HUES48 (cell line): ENCODE data around the gene PANX2.

Source experiments
- H3K27ac ChIP-seq: one replicate; pipeline ENCODE4 v1.7.0; 2013; ENCODE audit warnings: low read depth, low read length, inconsistent platforms
- H3K27me3 ChIP-seq: 2 replicates; pipeline ENCODE4 v1.6.1; 2013; ENCODE audit warnings: mild to moderate bottlenecking, low read length; ENCODE audit not compliant: control insufficient read depth, insufficient read depth
- H3K36me3 ChIP-seq: 2 replicates; pipeline ENCODE4 v1.6.1; 2013; ENCODE audit warnings: low read length; ENCODE audit not compliant: control insufficient read depth, insufficient read depth
- H3K4me1 ChIP-seq: 2 replicates; pipeline ENCODE4 v1.6.1; 2013; ENCODE audit warnings: mild to moderate bottlenecking, low read length; ENCODE audit not compliant: control insufficient read depth, insufficient read depth
- H3K4me3 ChIP-seq: 2 replicates; pipeline ENCODE4 v1.5.1; 2013; ENCODE audit warnings: mild to moderate bottlenecking, low read depth, low read length
- H3K9ac ChIP-seq: 2 replicates; pipeline ENCODE4 v1.6.1; 2013; ENCODE audit warnings: mild to moderate bottlenecking, low read depth, low read length, moderate library complexity
- H3K9me3 ChIP-seq: 2 replicates; pipeline ENCODE4 v1.6.1; 2013; ENCODE audit warnings: low read length; ENCODE audit not compliant: control insufficient read depth, insufficient read depth

The PANX2 gene

DNA sequence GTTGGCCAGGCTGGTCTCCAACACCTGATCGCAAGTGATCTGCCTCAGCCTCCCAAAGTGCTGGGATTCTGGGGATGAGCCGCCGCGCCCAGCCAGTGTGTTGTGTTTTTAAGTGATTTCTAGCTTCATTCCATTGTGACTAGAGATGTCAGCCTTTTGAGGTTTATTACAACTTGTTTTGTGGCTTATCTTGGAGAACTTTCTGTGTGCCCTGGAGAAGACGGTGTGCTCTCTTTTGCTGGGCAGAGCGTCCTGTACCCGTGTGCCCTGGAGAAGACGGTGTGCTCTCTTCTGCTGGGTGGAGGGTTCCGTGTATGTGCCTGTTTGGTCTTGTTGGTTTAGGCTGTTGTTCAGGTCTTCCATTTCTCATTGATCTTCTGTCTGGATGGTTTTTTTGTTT, 42.7 kb downstream of the PANX2 start:
- Histone ChIP-seq H3K4me1 (no peaks in the 10 kb centered on the region), H3K27ac (no peak overlapping the region), H3K36me3 (peaks cover 76% of the 10 kb centered on the region), H3K9me3 (no peaks in the 10 kb centered on the region), H3K9ac (no peak overlapping the region), H3K27me3 (no peaks in the 10 kb centered on the region), H3K4me3 (no peak overlapping the region)

DNA sequence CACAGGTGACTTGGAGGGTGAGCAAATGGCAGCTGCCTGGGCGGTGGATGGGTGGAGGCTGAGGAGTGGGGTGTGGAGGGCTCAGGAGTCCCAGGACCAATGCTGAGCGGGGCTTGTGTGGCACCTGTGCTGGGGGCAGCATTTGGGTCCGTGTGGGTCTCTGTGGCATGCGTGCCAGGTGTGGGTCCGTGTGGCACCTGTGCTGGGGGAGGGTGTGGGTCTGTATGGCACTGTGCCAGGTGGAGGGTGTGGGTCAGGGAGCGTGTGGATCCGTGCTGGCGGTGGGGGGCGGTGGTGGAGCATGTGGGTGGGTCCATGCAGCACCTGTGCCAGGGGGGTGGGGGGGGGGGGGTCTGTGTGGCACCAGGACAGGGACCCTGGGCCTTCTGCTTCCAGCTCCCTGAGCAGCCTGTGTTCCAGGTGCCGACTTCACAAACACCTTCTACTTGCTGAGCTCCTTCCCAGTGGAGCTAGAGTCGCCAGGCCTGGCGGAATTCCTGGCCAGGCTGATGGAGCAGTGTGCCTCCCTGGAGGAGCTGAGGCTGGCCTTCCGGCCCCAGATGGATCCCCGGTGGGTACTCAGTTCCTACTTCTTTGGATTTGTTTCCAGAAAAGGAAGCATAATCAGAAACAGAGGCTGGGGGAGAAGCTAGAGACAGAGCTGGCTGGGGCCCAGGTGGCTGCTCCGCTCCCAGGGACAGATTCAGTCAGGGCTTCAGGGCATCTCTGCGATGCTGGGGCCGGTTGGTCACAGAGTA, 44.9 kb downstream of the PANX2 start:
- no peak overlapping the region for H3K9ac ChIP-seq
- no peaks in the 10 kb centered on the region for H3K9me3 ChIP-seq
- peaks cover 79% of the 10 kb centered on the region for H3K36me3 ChIP-seq
- no peak overlapping the region for H3K27ac ChIP-seq
- no peaks in the 10 kb centered on the region for H3K27me3 ChIP-seq
- no peaks in the 10 kb centered on the region for H3K4me1 ChIP-seq
- H3K4me3 ChIP-seq, result no peak overlapping the region

GRCh38 chr22:50216055-50216683, 45.6 kb downstream of the PANX2 start:
- Histone ChIP-seq H3K4me1 (no peaks in the 10 kb centered on the region), H3K27me3 (no peaks in the 10 kb centered on the region), H3K4me3 (no peak overlapping the region), H3K9me3 (no peaks in the 10 kb centered on the region), H3K27ac (no peak overlapping the region), H3K9ac (no peak overlapping the region), H3K36me3 (peaks cover 78% of the 10 kb centered on the region)

GRCh38 chr22:50216684-50217520, 46.4 kb downstream of the PANX2 start:
- Histone ChIP-seq H3K9ac (no peak overlapping the region), H3K27me3 (no peaks in the 10 kb centered on the region), H3K4me3 (no peak overlapping the region), H3K4me1 (no peaks in the 10 kb centered on the region), H3K27ac (no peak overlapping the region), H3K9me3 (no peaks in the 10 kb centered on the region), H3K36me3 (peaks cover 82% of the 10 kb centered on the region)

DNA sequence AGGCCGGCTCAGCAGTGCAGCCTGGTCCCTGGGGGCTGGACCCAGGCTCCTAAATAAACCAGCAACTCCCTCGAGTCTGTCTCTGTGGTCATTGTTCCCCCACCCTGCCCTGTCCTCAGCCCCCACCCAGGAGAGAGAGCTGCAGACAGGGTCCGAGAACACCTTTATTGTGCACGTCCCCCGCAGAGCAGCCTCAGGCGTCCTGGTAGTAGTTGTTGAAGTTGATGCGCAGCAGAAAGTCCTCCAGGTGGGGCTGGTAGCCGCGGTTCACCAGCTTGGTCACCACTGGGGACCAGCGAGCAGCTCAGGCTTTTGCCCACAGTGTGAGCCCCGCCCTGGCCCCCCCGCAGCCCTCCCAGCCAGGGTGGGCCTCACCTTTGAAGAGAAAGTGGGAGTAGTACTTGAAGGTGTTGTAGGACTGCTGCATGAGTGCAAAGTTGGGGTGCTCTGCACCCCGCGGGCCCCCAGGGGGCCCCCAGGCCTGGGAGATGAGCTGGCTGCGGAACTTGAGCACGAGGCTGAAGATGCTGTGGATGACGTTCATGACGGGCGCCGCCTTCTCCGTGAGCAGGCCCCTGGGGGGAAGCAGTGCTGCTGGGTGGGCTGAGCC, 47.1 kb downstream of the PANX2 start:
- H3K4me1 ChIP-seq, result no peaks in the 10 kb centered on the region
- no peak overlapping the region for H3K27ac ChIP-seq
- H3K36me3 ChIP-seq, result peaks cover 82% of the 10 kb centered on the region

GRCh38 chr22:50218153-50218995, 47.8 kb downstream of the PANX2 start:
- no peak overlapping the region for H3K9ac ChIP-seq
- H3K4me1 ChIP-seq, result no peaks in the 10 kb centered on the region
- peaks cover 82% of the 10 kb centered on the region for H3K36me3 ChIP-seq
- no peaks in the 10 kb centered on the region for H3K27me3 ChIP-seq
- no peak overlapping the region for H3K27ac ChIP-seq
- no peaks in the 10 kb centered on the region for H3K9me3 ChIP-seq
- H3K4me3 ChIP-seq, result no peak overlapping the region

More for the DNA sequence above, 47.1 kb downstream of the PANX2 start:
- no peak overlapping the region for H3K9ac ChIP-seq
- no peaks in the 10 kb centered on the region for H3K9me3 ChIP-seq
- H3K4me3 ChIP-seq, result no peak overlapping the region
- no peaks in the 10 kb centered on the region for H3K27me3 ChIP-seq

DNA sequence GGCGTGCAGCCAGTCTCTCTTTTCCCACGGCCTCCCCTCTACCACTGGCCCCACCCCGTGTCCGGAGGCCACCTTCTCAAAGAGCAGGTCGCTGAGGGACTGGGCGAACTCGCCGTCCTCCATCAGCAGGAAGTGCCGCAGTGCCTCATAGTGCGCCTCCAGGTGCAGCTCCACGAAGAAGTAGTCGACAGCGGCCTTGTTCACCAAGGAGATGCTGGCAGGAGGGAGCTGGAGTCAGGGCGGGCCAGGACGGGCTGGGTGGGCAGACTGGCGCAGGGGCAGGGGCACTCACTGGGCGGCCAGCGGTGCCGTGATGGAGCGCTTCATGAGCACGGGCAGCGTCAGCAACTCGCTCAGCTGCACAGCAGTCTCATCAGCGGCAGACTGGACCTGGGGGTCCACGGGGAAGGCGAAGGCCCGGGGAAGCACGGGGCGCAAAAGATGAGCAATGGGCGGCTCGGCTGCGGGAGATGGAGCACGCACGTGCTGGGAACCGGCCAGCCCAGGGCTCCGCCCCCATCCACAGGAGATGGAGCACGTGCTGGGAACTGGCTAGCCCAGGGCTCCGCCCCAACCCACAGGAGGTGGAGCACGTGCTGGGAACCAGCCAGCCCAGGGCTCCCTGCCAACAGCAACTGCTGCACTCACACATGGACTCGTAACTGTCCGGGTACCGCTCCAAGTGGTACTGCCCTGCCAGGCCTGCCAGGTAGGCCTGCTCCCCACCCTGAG, 48.6 kb downstream of the PANX2 start:
- H3K27ac ChIP-seq, result no peak overlapping the region
- H3K4me1 ChIP-seq, result no peaks in the 10 kb centered on the region
- no peaks in the 10 kb centered on the region for H3K27me3 ChIP-seq

GRCh38 chr22:50219800-50220602, 49.5 kb downstream of the PANX2 start:
- Histone ChIP-seq H3K27me3 (no peaks in the 10 kb centered on the region), H3K9ac (no peak overlapping the region), H3K4me3 (no peak overlapping the region), H3K27ac (no peak overlapping the region), H3K4me1 (no peaks in the 10 kb centered on the region), H3K36me3 (peaks cover 83% of the 10 kb centered on the region), H3K9me3 (no peaks in the 10 kb centered on the region)

More for the DNA sequence above, 48.6 kb downstream of the PANX2 start:
- no peaks in the 10 kb centered on the region for H3K9me3 ChIP-seq
- H3K36me3 ChIP-seq, result peaks cover 83% of the 10 kb centered on the region
- H3K9ac ChIP-seq, result no peak overlapping the region
- H3K4me3 ChIP-seq, result no peak overlapping the region

GRCh38 chr22:50220603-50221409, 50.3 kb downstream of the PANX2 start:
- Histone ChIP-seq H3K27ac (no peak overlapping the region), H3K27me3 (no peaks in the 10 kb centered on the region), H3K36me3 (peaks cover 80% of the 10 kb centered on the region), H3K4me1 (no peaks in the 10 kb centered on the region), H3K9ac (no peak overlapping the region), H3K9me3 (no peaks in the 10 kb centered on the region), H3K4me3 (no peak overlapping the region)
